ENCODE measurements around the gene ELK3. TPM values are rescaled to one million over a fixed set of nuclear protein-coding genes. Genes with fewer than 3 reads are reported as not detected.

ELK3 gene
- total and polyA plus RNA-seq, 8 donors, result 2.2 to 21.7 (median 12.7) TPM

- Histone ChIP-seq H3K27me3 (no peaks in the 10 kb centered on the region), H3K4me1 (peaks cover 0 to 15% (median 2%) of the 10 kb centered on the region in 4 donors), H3K27ac (peak overlapping the region in 1 of 5 donors; percentile 69), H3K36me3 (peaks cover 16 to 59% (median 50%) of the 10 kb centered on the region in 4 donors), H3K4me3 (no peak overlapping the region), H3K9me3 (no peaks in the 10 kb centered on the region)
- DNase-seq, result no peak
- TF ChIP-seq EP300 (IDR thresholded peaks at IDR 0.05) (no peak), POLR2A (IDR thresholded peaks at IDR 0.05) (no peak), CTCF (IDR thresholded peaks at IDR 0.05) (no peak), POLR2AphosphoS5 (IDR thresholded peaks at IDR 0.05) (no peak)
- 87 to 93% (median 91%) methylated on average over 17 of the region's 17 CpGs for WGBS, 5 donors
- intact Hi-C loops (cut with DNase I; ENCODE audit: low total_unique reads), result no loop called here
Observed at GRCh38 chr12:96248136-96248931, 54.2 kb downstream of the ELK3 start.

GRCh38 chr12:96249196-96250118 is 55.3 kb downstream of the ELK3 start:
- no peak for DNase-seq
- H3K4me1 ChIP-seq, result peaks cover 3 to 24% (median 8%) of the 10 kb centered on the region in 4 donors
- TF ChIP-seq EP300 (IDR thresholded peaks at IDR 0.05), result no peak
- TF ChIP-seq POLR2A (IDR thresholded peaks at IDR 0.05), result no peak
- TF ChIP-seq POLR2AphosphoS5 (IDR thresholded peaks at IDR 0.05), result no peak
- H3K36me3 ChIP-seq, result peaks cover 16 to 59% (median 50%) of the 10 kb centered on the region in 4 donors
- H3K4me3 ChIP-seq, result no peak overlapping the region
- 82 to 90% (median 84%) methylated on average over 9 to 16 of the region's 16 CpGs for WGBS, 5 donors
- intact Hi-C loops (cut with DNase I; ENCODE audit: low total_unique reads), result no loop called here
- H3K9me3 ChIP-seq, result no peaks in the 10 kb centered on the region
- no peaks in the 10 kb centered on the region for H3K27me3 ChIP-seq
- peak overlapping the region in 3 of 5 donors; percentile 34 to 69 (median 47) for H3K27ac ChIP-seq

- peak overlapping the region in 3 of 5 donors; percentile 34 to 69 (median 47) for H3K27ac ChIP-seq
- no peak for DNase-seq
- peaks cover 3 to 31% (median 16%) of the 10 kb centered on the region in 4 donors for H3K4me1 ChIP-seq
- H3K9me3 ChIP-seq, result no peaks in the 10 kb centered on the region
- intact Hi-C loops (cut with DNase I; ENCODE audit: low total_unique reads), result no loop called here
- TF ChIP-seq POLR2A (IDR thresholded peaks at IDR 0.05) (no peak), POLR2AphosphoS5 (IDR thresholded peaks at IDR 0.05) (no peak), EP300 (IDR thresholded peaks at IDR 0.05) (no peak)
- WGBS, 5 donors, result 88 to 93% (median 92%) methylated on average over 6 to 7 of the region's 7 CpGs
- H3K4me3 ChIP-seq, result no peak overlapping the region
- H3K36me3 ChIP-seq, result peaks cover 16 to 59% (median 50%) of the 10 kb centered on the region in 4 donors
- no peaks in the 10 kb centered on the region for H3K27me3 ChIP-seq
Observed at GRCh38 chr12:96250119-96250685, 56.0 kb downstream of the ELK3 start.

- H3K4me1 ChIP-seq, result peaks cover 17 to 55% (median 34%) of the 10 kb centered on the region in 4 donors
- peaks cover 16 to 34% (median 30%) of the 10 kb centered on the region in 4 donors for H3K36me3 ChIP-seq
- H3K4me3 ChIP-seq, result peak overlapping the region in 1 of 4 donors; percentile 18
- no peaks in the 10 kb centered on the region for H3K27me3 ChIP-seq
- TF ChIP-seq CTCF (IDR thresholded peaks at IDR 0.05) (no peak), EP300 (IDR thresholded peaks at IDR 0.05) (no peak), POLR2AphosphoS5 (IDR thresholded peaks at IDR 0.05) (peak in 1 of 3 donors; percentile 25)
- DNase-seq, result peak in 1 of 2 donors; percentile 81
- 54 to 75% (median 73%) methylated on average over 8 of the region's 8 CpGs for WGBS, 5 donors
- peak overlapping the region; percentile 8 to 64 (median 44) for H3K27ac ChIP-seq
- intact Hi-C loops (cut with DNase I; ENCODE audit: low total_unique reads), result no loop called here
- H3K9me3 ChIP-seq, result no peaks in the 10 kb centered on the region
Observed at GRCh38 chr12:96255077-96255476, 60.9 kb downstream of the ELK3 start.

Measured in stomach (tissue), 9 donors.